Left ventricle myocardium inferior (tissue), 1 donor: ENCODE results near the gene NCBP1. TPM values are rescaled to one million over a fixed set of nuclear protein-coding genes. Genes with fewer than 3 reads are reported as not detected.

Experiments
- DNase-seq: peaks from one replicate; pipeline ENCODE4 v3.0.0-alpha.2; 2020
- H3K27ac ChIP-seq: fragments of 200-600 bp; replicated peaks from 2 replicates; pipeline ENCODE4 v1.8.0; 2021
- H3K27me3 ChIP-seq: fragments of 200-600 bp; 2 replicates; pipeline ENCODE4 v1.8.0; 2021; ENCODE audit warnings: low read depth
- H3K36me3 ChIP-seq: fragments of 200-600 bp; 2 replicates; pipeline ENCODE4 v1.8.0; 2021
- H3K4me1 ChIP-seq: fragments of 200-600 bp; 2 replicates; pipeline ENCODE4 v1.8.0; 2021
- H3K4me3 ChIP-seq: fragments of 200-600 bp; 2 replicates; pipeline ENCODE4 v1.8.0; 2021; ENCODE audit warnings: mild to moderate bottlenecking, moderate library complexity
- H3K9me3 ChIP-seq: fragments of 200-600 bp; replicated peaks from 2 replicates; pipeline ENCODE4 v1.8.0; 2021
- intact Hi-C: fragments of 100-400 bp; cut with micrococcal nuclease; formaldehyde crosslinking; loops from one replicate; pipeline ENCODE4 v1.11.0; 2022
- total RNA-seq: library from RNA; stranded (reverse); fragmentation: NEBNext Ultra II Directional; extraction: Animal tissue kit (Norgen Biotek cat#: 25700); gene quantifications from one replicate; pipeline ENCODE4 v1.2.1, GENCODE V29; 2021
- TF ChIP-seq, protein P1 (sequence below): fragments of 200-600 bp; IDR thresholded peaks from 2 replicates; pipeline ENCODE4 v1.8.0; 2021; ENCODE audit warnings: antibody characterized with exemption, mild to moderate bottlenecking, borderline replicate concordance
- donor health status: DM: no; HTN: yes; CAD: no; lungs with severe emphysema.

Gene NCBP1
- total RNA-seq, 1 donor from 2014 or later: 22.5 TPM

GRCh38 chr9:97704345-97704677, 70.7 kb downstream of the NCBP1 start:
- H3K9me3 ChIP-seq: no peaks in the 10 kb centered on the region
- intact Hi-C loops: no loop called here
- no peak overlapping the region for H3K4me3 ChIP-seq
- no peak for DNase-seq
- TF ChIP-seq, protein P1, sequence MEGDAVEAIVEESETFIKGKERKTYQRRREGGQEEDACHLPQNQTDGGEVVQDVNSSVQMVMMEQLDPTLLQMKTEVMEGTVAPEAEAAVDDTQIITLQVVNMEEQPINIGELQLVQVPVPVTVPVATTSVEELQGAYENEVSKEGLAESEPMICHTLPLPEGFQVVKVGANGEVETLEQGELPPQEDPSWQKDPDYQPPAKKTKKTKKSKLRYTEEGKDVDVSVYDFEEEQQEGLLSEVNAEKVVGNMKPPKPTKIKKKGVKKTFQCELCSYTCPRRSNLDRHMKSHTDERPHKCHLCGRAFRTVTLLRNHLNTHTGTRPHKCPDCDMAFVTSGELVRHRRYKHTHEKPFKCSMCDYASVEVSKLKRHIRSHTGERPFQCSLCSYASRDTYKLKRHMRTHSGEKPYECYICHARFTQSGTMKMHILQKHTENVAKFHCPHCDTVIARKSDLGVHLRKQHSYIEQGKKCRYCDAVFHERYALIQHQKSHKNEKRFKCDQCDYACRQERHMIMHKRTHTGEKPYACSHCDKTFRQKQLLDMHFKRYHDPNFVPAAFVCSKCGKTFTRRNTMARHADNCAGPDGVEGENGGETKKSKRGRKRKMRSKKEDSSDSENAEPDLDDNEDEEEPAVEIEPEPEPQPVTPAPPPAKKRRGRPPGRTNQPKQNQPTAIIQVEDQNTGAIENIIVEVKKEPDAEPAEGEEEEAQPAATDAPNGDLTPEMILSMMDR: no peak
- peaks cover 13% of the 10 kb centered on the region for H3K27me3 ChIP-seq
- no peak overlapping the region for H3K27ac ChIP-seq
- no peaks in the 10 kb centered on the region for H3K4me1 ChIP-seq
- H3K36me3 ChIP-seq: no peaks in the 10 kb centered on the region

DNA sequence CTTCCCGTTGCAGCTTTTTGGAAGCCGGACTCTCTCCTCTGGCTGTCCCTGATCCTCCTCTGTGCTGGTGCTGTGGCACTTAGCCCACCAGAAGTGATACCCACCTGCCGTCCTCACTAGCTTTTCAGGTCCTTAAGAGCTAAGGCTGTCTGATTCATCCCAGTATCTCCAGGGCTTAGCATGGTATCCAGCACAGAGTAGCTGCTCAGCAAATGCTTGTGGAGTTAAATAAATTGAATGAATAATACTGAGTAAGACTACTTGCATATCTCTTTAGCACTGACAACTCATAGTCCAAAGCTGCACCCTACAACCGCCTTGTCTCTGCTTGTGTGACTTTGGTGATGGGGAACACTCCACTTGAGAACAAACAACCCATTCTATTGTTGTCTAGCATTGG, 71.2 kb downstream of the NCBP1 start:
- TF ChIP-seq, protein P1: no peak
- no peak overlapping the region for H3K27ac ChIP-seq
- intact Hi-C loops: no loop called here
- H3K4me3 ChIP-seq: no peak overlapping the region
- H3K36me3 ChIP-seq: no peaks in the 10 kb centered on the region
- no peaks in the 10 kb centered on the region for H3K9me3 ChIP-seq
- peaks cover 19% of the 10 kb centered on the region for H3K27me3 ChIP-seq
- H3K4me1 ChIP-seq: no peaks in the 10 kb centered on the region
- no peak for DNase-seq

DNA sequence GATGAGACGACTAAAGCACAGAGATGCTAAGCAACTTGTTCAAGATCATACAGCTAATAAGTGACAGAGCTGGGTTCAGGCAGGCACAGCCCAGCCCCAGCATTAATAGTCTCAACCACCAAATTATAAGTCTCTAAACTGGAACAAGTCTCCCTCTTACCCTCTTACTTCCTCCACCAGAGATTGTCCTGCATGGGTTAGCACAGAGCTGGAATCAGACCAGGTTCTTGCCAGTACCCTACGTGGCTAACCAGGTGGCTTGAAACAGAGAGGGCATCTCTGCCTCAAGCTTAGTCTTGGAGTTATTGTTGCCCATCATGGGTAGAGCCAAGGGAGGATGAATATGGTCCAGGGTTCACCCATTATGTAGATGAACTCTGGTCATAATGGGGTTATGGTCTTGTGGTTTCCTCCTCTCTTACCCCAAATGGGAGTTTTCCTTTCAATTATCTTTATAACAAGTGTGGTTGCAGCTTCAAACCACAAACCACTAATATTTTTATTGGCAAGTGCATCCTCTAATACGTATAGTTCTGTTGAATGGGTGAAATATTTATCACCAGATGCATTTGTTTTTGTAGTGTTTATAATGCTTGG, 71.8 kb downstream of the NCBP1 start:
- DNase-seq: no peak
- H3K27me3 ChIP-seq: peaks cover 19% of the 10 kb centered on the region
- H3K27ac ChIP-seq: no peak overlapping the region
- H3K4me1 ChIP-seq: no peaks in the 10 kb centered on the region
- H3K4me3 ChIP-seq: no peak overlapping the region
- no peaks in the 10 kb centered on the region for H3K36me3 ChIP-seq
- intact Hi-C loops: no loop called here
- TF ChIP-seq, protein P1: no peak
- H3K9me3 ChIP-seq: no peaks in the 10 kb centered on the region

GRCh38 chr9:97706246-97706645, 72.6 kb downstream of the NCBP1 start:
- intact Hi-C loops: no loop called here
- Histone ChIP-seq H3K27ac (no peak overlapping the region), H3K36me3 (no peaks in the 10 kb centered on the region), H3K27me3 (peaks cover 24% of the 10 kb centered on the region), H3K4me3 (no peak overlapping the region), H3K4me1 (peaks cover 4% of the 10 kb centered on the region), H3K9me3 (no peaks in the 10 kb centered on the region)
- no peak for DNase-seq
- TF ChIP-seq, protein P1: no peak

- TF ChIP-seq, protein P1: peak; percentile 92
- no peak for DNase-seq
- no peaks in the 10 kb centered on the region for H3K9me3 ChIP-seq
- H3K27ac ChIP-seq: no peak overlapping the region
- intact Hi-C loops: loop anchor here (5.0 kb wide), 1 partner anchor 192 kb away; no protein-coding TSS in a partner anchor
- peaks cover 26% of the 10 kb centered on the region for H3K27me3 ChIP-seq
- no peak overlapping the region for H3K4me3 ChIP-seq
- peaks cover 4% of the 10 kb centered on the region for H3K4me1 ChIP-seq
- H3K36me3 ChIP-seq: no peaks in the 10 kb centered on the region
Measured at GRCh38 chr9:97710356-97711222, 77.0 kb downstream of the NCBP1 start.
